ENCODE results near the gene RPAP2. TPM values are rescaled to one million over a fixed set of nuclear protein-coding genes. Genes with fewer than 3 reads are reported as not detected.
"Not testable (repeated sequence)": the region's sequence is repeated elsewhere in the genome, so short reads cannot be mapped to it uniquely, and the experiment has no call there.

RPAP2 gene
- total and polyA plus RNA-seq, 3 experiments from 2014 or later, result 30.8 to 40.7 (median 38.6) TPM

DNA sequence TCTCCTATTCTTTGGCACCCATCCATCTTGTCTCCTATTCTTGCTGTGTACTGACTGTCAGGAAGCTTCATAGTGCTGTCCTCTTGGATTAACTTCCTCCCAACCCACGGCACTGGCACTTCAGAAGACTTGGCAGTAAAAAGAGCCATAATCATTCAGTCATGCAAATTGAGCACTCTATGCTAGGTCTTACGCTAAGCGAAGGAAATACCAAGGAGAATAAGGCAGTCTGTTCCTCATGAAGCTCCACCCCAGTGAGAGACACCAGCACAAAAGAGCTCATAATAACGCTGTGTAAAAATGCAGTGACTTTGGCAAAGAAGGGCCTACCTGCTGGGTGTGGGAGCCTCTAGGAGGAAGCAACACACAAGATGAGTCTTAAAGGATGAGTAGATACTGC, 120.8 kb downstream of the RPAP2 start:
- POLR2A ChIA-PET, result no interaction called here
- CTCF ChIA-PET, result no interaction called here
- H3K4me3 Mint-ChIP-seq, result no peak overlapping the region

GRCh38 chr1:92424381-92424780, 125.5 kb downstream of the RPAP2 start:
- H3K4me1 Mint-ChIP-seq, result no peaks in the 10 kb centered on the region
- no peak for DNase-seq
- Histone ChIP-seq H3K27me3 (ENCODE audit: insufficient read depth, low read length, poor library complexity, severe bottlenecking) (no peaks in the 10 kb centered on the region), H3K36me3 (ENCODE audit: insufficient read depth, low read length) (no peaks in the 10 kb centered on the region), H3K27ac (ENCODE audit: low read depth, low read length) (no peak overlapping the region), H3K9me3 (ENCODE audit: low read length) (no peaks in the 10 kb centered on the region), H3K4me1 (ENCODE audit: insufficient read depth, low read length) (no peaks in the 10 kb centered on the region), H3K4me3 (ENCODE audit: low read length) (no peak overlapping the region)
- peak overlapping the region in 1 of 8 donors; percentile 30 for H3K27ac Mint-ChIP-seq
- no peaks in the 10 kb centered on the region for H3K36me3 Mint-ChIP-seq
- CTCF ChIA-PET, result no interaction called here
- POLR2A ChIA-PET, result no interaction called here
- no peaks in the 10 kb centered on the region for H3K9me3 Mint-ChIP-seq
- no peaks in the 10 kb centered on the region for H3K27me3 Mint-ChIP-seq
- H3K4me3 Mint-ChIP-seq, result no peak overlapping the region

More for the DNA sequence above, 120.8 kb downstream of the RPAP2 start:
- Mint-ChIP-seq H3K27me3 (no peaks in the 10 kb centered on the region), H3K27ac (no peak overlapping the region), H3K4me1 (no peaks in the 10 kb centered on the region), H3K9me3 (no peaks in the 10 kb centered on the region), H3K36me3 (no peaks in the 10 kb centered on the region)
- no peak for DNase-seq
- no peak overlapping the region for H3K27ac ChIP-seq (ENCODE audit: low read depth, low read length)
- H3K9me3 ChIP-seq (ENCODE audit: low read length), result no peaks in the 10 kb centered on the region
- no peak overlapping the region for H3K4me3 ChIP-seq (ENCODE audit: low read length)
- no peaks in the 10 kb centered on the region for H3K36me3 ChIP-seq (ENCODE audit: insufficient read depth, low read length)
- no peaks in the 10 kb centered on the region for H3K27me3 ChIP-seq (ENCODE audit: insufficient read depth, low read length, poor library complexity, severe bottlenecking)
- no peaks in the 10 kb centered on the region for H3K4me1 ChIP-seq (ENCODE audit: insufficient read depth, low read length)

GRCh38 chr1:92425617-92426016, 126.8 kb downstream of the RPAP2 start:
- DNase-seq, result no peak
- ChIA-PET POLR2A (no interaction called here), CTCF (interaction anchor here (0.7 kb wide), 1 partner anchor 17 kb away, joined by 3 read pairs; no protein-coding TSS in a partner anchor)
- no peak overlapping the region for H3K4me3 ChIP-seq (ENCODE audit: low read length)
- H3K9me3 ChIP-seq (ENCODE audit: low read length), result no peaks in the 10 kb centered on the region
- no peaks in the 10 kb centered on the region for H3K4me1 ChIP-seq (ENCODE audit: insufficient read depth, low read length)
- Mint-ChIP-seq H3K4me1 (no peaks in the 10 kb centered on the region), H3K27ac (peak overlapping the region in 3 of 8 donors; percentile 4 to 56 (median 38)), H3K27me3 (no peaks in the 10 kb centered on the region), H3K4me3 (no peak overlapping the region), H3K36me3 (no peaks in the 10 kb centered on the region), H3K9me3 (no peaks in the 10 kb centered on the region)
- H3K27ac ChIP-seq (ENCODE audit: low read depth, low read length), result no peak overlapping the region
- H3K36me3 ChIP-seq (ENCODE audit: insufficient read depth, low read length), result no peaks in the 10 kb centered on the region
- no peaks in the 10 kb centered on the region for H3K27me3 ChIP-seq (ENCODE audit: insufficient read depth, low read length, poor library complexity, severe bottlenecking)

- H3K27me3 Mint-ChIP-seq, result no peaks in the 10 kb centered on the region
- Histone ChIP-seq H3K36me3 (ENCODE audit: insufficient read depth, low read length) (no peaks in the 10 kb centered on the region), H3K4me3 (ENCODE audit: low read length) (no peak overlapping the region), H3K27ac (ENCODE audit: low read depth, low read length) (no peak overlapping the region), H3K27me3 (ENCODE audit: insufficient read depth, low read length, poor library complexity, severe bottlenecking) (no peaks in the 10 kb centered on the region), H3K9me3 (ENCODE audit: low read length) (no peaks in the 10 kb centered on the region), H3K4me1 (ENCODE audit: insufficient read depth, low read length) (no peaks in the 10 kb centered on the region)
- H3K36me3 Mint-ChIP-seq, result peaks cover 0 to 5% (median 0%) of the 10 kb centered on the region in 3 donors
- POLR2A ChIA-PET, result no interaction called here
- H3K4me3 Mint-ChIP-seq, result no peak overlapping the region
- H3K27ac Mint-ChIP-seq, result peak overlapping the region in 1 of 8 donors; percentile 27
- H3K9me3 Mint-ChIP-seq, result no peaks in the 10 kb centered on the region
- no peak for DNase-seq
- CTCF ChIA-PET, result no interaction called here
- H3K4me1 Mint-ChIP-seq, result no peaks in the 10 kb centered on the region
These were observed 131.2 kb downstream of the RPAP2 start for GRCh38 chr1:92430030-92430429.

- H3K4me1 ChIP-seq (ENCODE audit: insufficient read depth, low read length); H3K27ac Mint-ChIP-seq; H3K4me3 Mint-ChIP-seq; DNase-seq; H3K36me3 Mint-ChIP-seq; H3K27ac ChIP-seq (ENCODE audit: low read depth, low read length); H3K27me3 ChIP-seq (ENCODE audit: insufficient read depth, low read length, poor library complexity, severe bottlenecking); H3K9me3 ChIP-seq (ENCODE audit: low read length); H3K4me1 Mint-ChIP-seq; POLR2A ChIA-PET; CTCF ChIA-PET; H3K36me3 ChIP-seq (ENCODE audit: insufficient read depth, low read length); H3K9me3 Mint-ChIP-seq; H3K4me3 ChIP-seq (ENCODE audit: low read length); H3K27me3 Mint-ChIP-seq: not testable (repeated sequence)
These were observed 135.7 kb downstream of the RPAP2 start for GRCh38 chr1:92434572-92434971.

DNA sequence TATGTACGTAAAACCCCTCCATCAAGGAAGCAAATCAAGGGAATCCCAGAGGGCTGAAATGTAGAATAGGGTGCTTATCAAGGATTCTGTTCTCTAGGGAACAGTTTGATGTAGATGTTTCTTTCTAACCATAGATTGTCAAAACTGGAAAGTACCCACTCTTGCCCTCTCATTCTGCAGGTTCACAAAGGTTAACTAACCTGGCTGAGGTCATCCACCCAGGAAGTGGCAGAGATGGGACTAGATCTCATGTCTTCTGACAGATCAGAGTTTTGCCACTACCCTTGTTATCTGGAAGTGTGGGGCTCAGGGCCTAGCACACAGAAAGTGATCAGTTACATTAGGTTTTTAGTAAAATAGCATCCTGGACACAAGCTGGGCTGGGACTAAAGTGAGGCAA, 140.4 kb downstream of the RPAP2 start:
- H3K27me3 ChIP-seq (ENCODE audit: insufficient read depth, low read length, poor library complexity, severe bottlenecking), result no peaks in the 10 kb centered on the region
- Mint-ChIP-seq H3K27me3 (peaks cover 0 to 1% of the 10 kb centered on the region in 2 donors), H3K36me3 (peaks cover 0 to 5% (median 0%) of the 10 kb centered on the region in 3 donors), H3K4me3 (no peak overlapping the region), H3K4me1 (peaks cover 0 to 8% (median 4%) of the 10 kb centered on the region in 3 donors), H3K27ac (no peak overlapping the region), H3K9me3 (no peaks in the 10 kb centered on the region)
- no peaks in the 10 kb centered on the region for H3K36me3 ChIP-seq (ENCODE audit: insufficient read depth, low read length)
- no peaks in the 10 kb centered on the region for H3K4me1 ChIP-seq (ENCODE audit: insufficient read depth, low read length)
- ChIA-PET POLR2A (no interaction called here), CTCF (no interaction called here)
- H3K4me3 ChIP-seq (ENCODE audit: low read length), result no peak overlapping the region
- no peaks in the 10 kb centered on the region for H3K9me3 ChIP-seq (ENCODE audit: low read length)
- DNase-seq, result no peak
- H3K27ac ChIP-seq (ENCODE audit: low read depth, low read length), result no peak overlapping the region

- Histone ChIP-seq H3K36me3 (ENCODE audit: insufficient read depth, low read length) (no peaks in the 10 kb centered on the region), H3K9me3 (ENCODE audit: low read length) (no peaks in the 10 kb centered on the region), H3K27me3 (ENCODE audit: insufficient read depth, low read length, poor library complexity, severe bottlenecking) (no peaks in the 10 kb centered on the region), H3K4me3 (ENCODE audit: low read length) (no peak overlapping the region), H3K4me1 (ENCODE audit: insufficient read depth, low read length) (no peaks in the 10 kb centered on the region), H3K27ac (ENCODE audit: low read depth, low read length) (no peak overlapping the region)
- H3K9me3 Mint-ChIP-seq, result no peaks in the 10 kb centered on the region
- no peak overlapping the region for H3K4me3 Mint-ChIP-seq
- peaks cover 0 to 9% (median 7%) of the 10 kb centered on the region in 3 donors for H3K4me1 Mint-ChIP-seq
- peak overlapping the region in 1 of 8 donors; percentile 9 for H3K27ac Mint-ChIP-seq
- peaks cover 0 to 1% of the 10 kb centered on the region in 2 donors for H3K27me3 Mint-ChIP-seq
- CTCF ChIA-PET, result no interaction called here
- DNase-seq, result no peak
- H3K36me3 Mint-ChIP-seq, result no peaks in the 10 kb centered on the region
- POLR2A ChIA-PET, result no interaction called here
These were observed 142.4 kb downstream of the RPAP2 start for GRCh38 chr1:92441316-92441696.

GRCh38 chr1:92441697-92442342, 143.0 kb downstream of the RPAP2 start:
- Histone ChIP-seq H3K4me1 (ENCODE audit: insufficient read depth, low read length) (no peaks in the 10 kb centered on the region), H3K27me3 (ENCODE audit: insufficient read depth, low read length, poor library complexity, severe bottlenecking) (no peaks in the 10 kb centered on the region), H3K9me3 (ENCODE audit: low read length) (no peaks in the 10 kb centered on the region), H3K27ac (ENCODE audit: low read depth, low read length) (no peak overlapping the region), H3K36me3 (ENCODE audit: insufficient read depth, low read length) (no peaks in the 10 kb centered on the region), H3K4me3 (ENCODE audit: low read length) (no peak overlapping the region)
- H3K27me3 Mint-ChIP-seq, result peaks cover 0 to 1% of the 10 kb centered on the region in 2 donors
- no peaks in the 10 kb centered on the region for H3K9me3 Mint-ChIP-seq
- no peak overlapping the region for H3K4me3 Mint-ChIP-seq
- ChIA-PET POLR2A (no interaction called here), CTCF (interaction anchor here (1.1 to 1.2 kb wide), 2 partner anchors 14 to 17 kb away, joined by 3 to 4 read pairs; no protein-coding TSS in a partner anchor)
- DNase-seq, result no peak
- H3K4me1 Mint-ChIP-seq, result peaks cover 0 to 9% (median 7%) of the 10 kb centered on the region in 3 donors
- no peak overlapping the region for H3K27ac Mint-ChIP-seq
- H3K36me3 Mint-ChIP-seq, result no peaks in the 10 kb centered on the region

All from CD8-positive, alpha-beta memory T cell (primary cell).